ENCODE measurements around the gene ASPSCR1. TPM values are rescaled to one million over a fixed set of nuclear protein-coding genes. Genes with fewer than 3 reads are reported as not detected.

ASPSCR1 gene
- total and polyA plus RNA-seq, 2 of the 8 experiments (the other 6 are each of a cell fraction or from before 2014, with no cell fraction given) = 33.3 to 43.7 TPM

DNA sequence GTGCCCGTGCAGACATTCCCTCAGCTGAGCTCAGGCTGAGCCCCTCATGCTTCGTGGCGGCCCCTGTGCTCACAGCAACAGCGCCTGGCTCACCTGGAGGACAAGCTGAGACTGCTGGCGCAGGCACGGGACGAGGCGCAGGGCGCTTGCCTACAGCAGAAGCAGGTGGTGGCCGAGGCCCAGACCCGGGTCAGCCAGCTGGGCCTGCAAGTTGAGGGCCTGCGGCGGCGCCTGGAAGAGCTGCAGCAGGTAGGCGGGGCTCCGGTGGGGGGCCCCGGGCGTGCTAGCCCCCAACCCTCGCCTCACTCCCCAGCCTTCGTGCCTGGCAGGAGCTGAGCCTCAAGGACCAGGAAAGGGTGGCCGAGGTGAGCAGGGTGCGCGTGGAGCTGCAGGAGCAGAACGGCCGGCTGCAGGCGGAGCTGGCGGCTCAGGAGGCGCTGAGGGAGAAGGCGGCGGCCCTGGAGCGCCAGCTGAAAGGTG, 52.6 kb downstream of the ASPSCR1 start (continued):
- no peak for TF ChIP-seq CHD7 (IDR thresholded peaks at IDR 0.05; ENCODE audit: insufficient replicate concordance, low read length)
- no peak for TF ChIP-seq RXRA (IDR thresholded peaks at IDR 0.05; ENCODE audit: insufficient read depth, low read depth, low read length)
- no peak for TF ChIP-seq SP1 (IDR thresholded peaks at IDR 0.05; ENCODE audit: low read depth, low read length)
- no peak for TF ChIP-seq RBBP5 (IDR thresholded peaks at IDR 0.05; ENCODE audit: borderline replicate concordance, low read depth, low read length)
- TF ChIP-seq RAD21 (IDR thresholded peaks at IDR 0.05 in 1 of 2, conservative IDR thresholded peaks at IDR 0.05 in 1 of 2; ENCODE audit: low read depth in 2 of 2, low read length in 2 of 2) = no peak
- TF ChIP-seq, protein P1, sequence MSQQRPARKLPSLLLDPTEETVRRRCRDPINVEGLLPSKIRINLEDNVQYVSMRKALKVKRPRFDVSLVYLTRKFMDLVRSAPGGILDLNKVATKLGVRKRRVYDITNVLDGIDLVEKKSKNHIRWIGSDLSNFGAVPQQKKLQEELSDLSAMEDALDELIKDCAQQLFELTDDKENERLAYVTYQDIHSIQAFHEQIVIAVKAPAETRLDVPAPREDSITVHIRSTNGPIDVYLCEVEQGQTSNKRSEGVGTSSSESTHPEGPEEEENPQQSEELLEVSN (IDR thresholded peaks at IDR 0.05) = no peak; the same call in 1 of the 2 replicates
